RWPE1 (cell line): ENCODE results near the gene CNOT4.

Source experiments
- CTCF ChIA-PET: fragments of 350-600 bp; sonication (Branson Sonifier 250); formaldehyde crosslinking; extraction: SDS; loops from one replicate; lab custom pipeline; 2021; lab: Yijun Ruan, JAX
- POLR2A ChIA-PET: fragments of 400-600 bp; formaldehyde crosslinking; extraction: SDS; loops from one replicate; lab custom pipeline; 2020; ENCODE audit warnings: antibody characterized with exemption; ENCODE audit not compliant: low non-redundant PET; lab: Yijun Ruan, JAX
- DNase-seq: peaks from one replicate; pipeline ENCODE4 v3.0.0; 2012; ENCODE audit warnings: low spot score
- H3K27ac ChIP-seq: fragments of 450-650 bp; 2 replicates; pipeline ENCODE4 v1.5.1; 2017
- CTCF ChIP-seq: fragments of 450-650 bp; conservative IDR thresholded peaks from 2 replicates; pipeline ENCODE4 v1.5.1; 2017; ENCODE audit warnings: low read depth, mild to moderate bottlenecking

CNOT4 gene

GRCh38 chr7:135407884-135408283 is 102.0 kb downstream of the CNOT4 start:
- DNase-seq, result no peak
- CTCF ChIA-PET, result no interaction called here
- no peak for TF ChIP-seq CTCF
- POLR2A ChIA-PET, result no interaction called here
- H3K27ac ChIP-seq, result no peak overlapping the region

- no peak for TF ChIP-seq CTCF
- DNase-seq, result no peak
- CTCF ChIA-PET, result no interaction called here
- POLR2A ChIA-PET, result no interaction called here
- no peak overlapping the region for H3K27ac ChIP-seq
These were observed 103.0 kb downstream of the CNOT4 start for GRCh38 chr7:135406918-135407317.

DNA sequence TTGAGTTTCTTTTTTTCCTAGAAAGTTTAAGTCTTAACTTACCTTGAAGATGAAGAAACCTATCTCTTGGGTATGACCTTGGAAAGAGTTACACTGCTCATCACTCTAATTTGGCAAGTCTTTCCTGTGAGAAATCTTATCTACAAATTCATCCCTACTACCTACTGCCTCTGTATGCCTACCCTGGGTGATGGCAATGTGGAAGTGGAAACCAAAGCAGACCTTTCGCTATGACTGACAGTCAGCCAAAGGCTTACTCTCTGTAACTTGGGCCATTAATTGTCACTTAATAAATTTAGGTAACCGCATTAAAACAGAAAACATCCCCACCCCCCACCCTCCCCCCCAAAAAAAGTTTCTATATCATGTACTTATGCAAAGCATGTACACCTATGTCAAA is 103.9 kb downstream of the CNOT4 start:
- TF ChIP-seq CTCF, result no peak
- ChIA-PET CTCF (interaction anchor here (0.5 to 0.6 kb wide), 2 partner anchors 26 to 1708 kb away, joined by 4 read pairs; no protein-coding TSS in a partner anchor), POLR2A (no interaction called here)
- no peak for DNase-seq
- no peak overlapping the region for H3K27ac ChIP-seq

GRCh38 chr7:135403302-135403701 is 106.6 kb downstream of the CNOT4 start:
- no peak for TF ChIP-seq CTCF
- H3K27ac ChIP-seq, result no peak overlapping the region
- CTCF ChIA-PET, result no interaction called here
- DNase-seq, result no peak
- POLR2A ChIA-PET, result no interaction called here

GRCh38 chr7:135397689-135398088 is 112.2 kb downstream of the CNOT4 start:
- no peak for TF ChIP-seq CTCF
- ChIA-PET POLR2A (no interaction called here), CTCF (no interaction called here)
- DNase-seq, result no peak
- H3K27ac ChIP-seq, result no peak overlapping the region

DNA sequence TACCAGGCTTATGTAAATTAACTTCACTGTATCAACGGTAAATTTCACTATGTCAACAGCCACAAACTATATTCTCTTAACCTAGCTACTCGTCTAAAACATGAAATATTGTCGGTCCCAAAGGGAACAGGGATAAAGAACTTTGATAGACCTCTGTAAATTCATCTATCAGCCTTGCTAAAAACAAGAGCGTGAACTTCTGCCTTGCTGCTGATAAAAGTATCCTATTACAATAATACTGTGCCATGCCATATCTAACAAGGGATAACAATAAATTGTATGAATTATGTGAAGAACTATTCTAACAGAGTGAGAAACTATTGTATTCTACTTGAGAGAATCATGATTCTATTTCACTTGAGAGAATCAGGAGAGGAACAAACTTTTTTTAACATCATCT is 117.2 kb downstream of the CNOT4 start:
- ChIA-PET POLR2A (no interaction called here), CTCF (interaction anchor here (0.6 kb wide), 1 partner anchor 17 kb away, joined by 3 read pairs; no protein-coding TSS in a partner anchor)
- H3K27ac ChIP-seq, result no peak overlapping the region
- DNase-seq, result no peak
- TF ChIP-seq CTCF, result no peak

DNA sequence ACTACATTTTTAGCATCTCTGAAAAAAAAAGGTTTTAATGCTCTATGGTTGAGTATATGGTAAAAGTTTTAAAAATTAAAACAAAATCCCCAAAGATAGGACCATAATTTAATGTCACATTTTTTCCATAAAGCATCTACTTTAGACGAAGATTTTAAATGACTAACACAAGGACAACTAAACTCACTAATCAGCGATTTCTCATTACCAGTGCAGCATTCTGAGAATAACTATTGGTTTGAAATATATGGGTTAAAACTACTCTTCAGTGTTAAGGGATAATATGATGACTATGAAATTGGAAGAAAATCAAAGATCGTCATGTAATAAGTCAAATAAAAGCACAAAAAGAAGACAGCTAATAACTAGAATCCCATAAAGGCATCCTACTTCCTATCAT is 118.4 kb downstream of the CNOT4 start:
- ChIA-PET CTCF (no interaction called here), POLR2A (no interaction called here)
- TF ChIP-seq CTCF, result no peak
- H3K27ac ChIP-seq, result no peak overlapping the region
- DNase-seq, result no peak
